ENCODE results near the gene MMADHC. TPM values are rescaled to one million over a fixed set of nuclear protein-coding genes. Genes with fewer than 3 reads are reported as not detected.

Gene MMADHC
- total RNA-seq (10 to 100 TPM; 79.0 to 84.9 TPM), polyA plus RNA-seq (100 to 1,000 TPM in 2 of 3 donors, 10 to 100 TPM in 1; 90.2 to 119 (median 103) TPM), total RNA-seq (51.7 to 153 (median 88.9) reads per million in 6 experiments)

DNA sequence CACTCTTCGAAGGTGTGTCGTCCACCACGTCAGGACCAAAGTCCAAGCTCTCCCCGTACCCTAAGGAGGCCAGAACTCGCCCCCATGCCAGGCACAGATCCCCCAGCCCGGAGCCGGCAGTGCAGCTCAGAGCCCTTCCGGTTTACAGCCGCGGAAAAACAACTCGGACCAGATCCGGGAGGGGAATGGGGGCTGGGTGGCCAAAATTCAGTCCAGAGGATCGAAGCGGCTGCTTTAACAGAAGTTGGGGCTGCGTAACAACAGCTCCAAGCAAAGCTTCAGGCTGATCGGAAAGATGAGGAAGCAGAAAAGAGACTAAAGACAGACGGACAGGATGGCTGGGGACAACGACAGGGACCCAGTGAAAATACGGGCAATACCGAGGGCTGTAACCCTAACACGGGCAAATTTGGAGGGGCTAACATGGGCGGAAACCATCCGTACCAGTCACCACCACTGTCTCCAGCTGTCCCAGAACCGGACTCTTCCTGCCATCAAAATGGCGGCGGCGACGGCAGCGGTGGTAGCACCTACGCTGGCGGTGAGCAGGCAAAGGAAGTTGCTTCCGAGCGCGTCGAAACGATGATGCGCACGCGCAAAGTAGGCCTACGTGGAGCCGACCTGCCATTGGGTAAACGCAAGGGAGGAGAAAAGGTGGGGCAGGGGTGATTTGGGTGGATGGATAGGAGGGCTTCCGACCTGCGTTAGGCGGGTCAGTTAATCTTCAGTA lies at the start of gene MMADHC:
TSS of gene MMADHC (minus strand) at position 556 of the 730 bp plus-strand sequence. CDS start 678 bp downstream, outside the sequence.
- DNase-seq (peak; percentile 84 to 96 (median 92)), ATAC-seq (peak; percentile 95 to 96)
- H3K9me3 Mint-ChIP-seq, result no peaks in the 10 kb centered on the region
- peaks cover 19 to 55% (median 36%) of the 10 kb centered on the region in 4 donors for H3K4me1 Mint-ChIP-seq
- peaks cover 5 to 30% (median 6%) of the 10 kb centered on the region in 3 donors for H3K36me3 Mint-ChIP-seq
- H3K4me3 Mint-ChIP-seq, result peak within 1 kb of the TSS; percentile 92 to 98 (median 97)
- H3K27me3 Mint-ChIP-seq, result peaks cover 9 to 32% (median 15%) of the 10 kb centered on the region in 5 donors
- POLR2A ChIA-PET, result interaction anchor here (0.5 to 2.1 kb wide), 9 partner anchors 9 to 1822 kb away, joined by 3 to 16 read pairs (median 5); partner anchors contain the start of genes MBD5, NMI, ORC4 and RBM43
- H3K27ac Mint-ChIP-seq, result peak within 1 kb of the TSS; percentile 96 to 100 (median 100)

DNA sequence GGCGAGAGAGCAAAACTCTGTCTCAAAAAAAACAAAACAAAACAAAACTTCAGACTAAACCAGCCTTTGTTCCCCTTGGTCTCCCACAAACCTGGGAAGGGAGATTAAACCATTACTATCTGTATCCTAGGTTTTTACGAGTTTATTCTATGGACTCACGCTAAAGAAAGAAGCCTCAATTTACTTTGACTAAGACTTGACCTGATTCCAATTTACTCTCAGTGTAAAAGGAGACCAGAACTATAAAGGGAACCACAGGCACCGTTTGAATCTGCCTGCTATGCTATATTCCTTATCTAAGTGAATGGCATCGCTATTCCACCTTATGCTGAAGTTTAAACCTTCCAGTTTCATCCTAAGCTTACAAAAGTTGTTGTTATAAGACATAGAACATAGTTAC lies 46.5 kb upstream of the MMADHC start:
- POLR2A ChIA-PET, result no interaction called here
- peaks cover 0 to 18% (median 0%) of the 10 kb centered on the region in 9 donors for H3K9me3 Mint-ChIP-seq
- no peaks in the 10 kb centered on the region for H3K36me3 Mint-ChIP-seq
- no peaks in the 10 kb centered on the region for H3K4me1 Mint-ChIP-seq
- DNase-seq, result no peak
- H3K27me3 Mint-ChIP-seq, result peaks cover 0 to 7% (median 0%) of the 10 kb centered on the region in 5 donors
- no peak overlapping the region for H3K4me3 Mint-ChIP-seq
- ATAC-seq, result no peak
- no peak overlapping the region for H3K27ac Mint-ChIP-seq

DNA sequence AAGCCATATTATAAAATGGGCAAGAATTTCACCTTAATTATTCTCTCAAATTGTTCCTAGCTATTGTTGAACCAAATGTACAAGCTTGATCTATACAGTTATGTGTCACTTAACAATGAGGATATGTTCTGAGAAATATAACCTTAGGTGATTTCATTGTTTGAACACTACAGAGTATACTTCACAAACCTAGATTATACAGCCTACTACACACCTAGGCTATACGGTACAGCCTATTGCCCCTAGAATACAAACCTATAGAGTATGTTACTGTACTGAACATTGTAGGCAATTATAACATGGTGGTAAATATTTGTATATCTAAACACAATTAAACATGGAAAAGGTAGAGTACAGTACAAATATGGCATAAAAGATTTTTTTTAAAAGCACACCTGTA lies 42.9 kb upstream of the MMADHC start:
- Mint-ChIP-seq H3K4me3 (no peak overlapping the region), H3K9me3 (no peaks in the 10 kb centered on the region), H3K4me1 (no peaks in the 10 kb centered on the region), H3K36me3 (no peaks in the 10 kb centered on the region), H3K27ac (no peak overlapping the region), H3K27me3 (peaks cover 0 to 4% (median 1%) of the 10 kb centered on the region in 5 donors)
- ATAC-seq, result no peak
- no peak for DNase-seq
- POLR2A ChIA-PET, result no interaction called here

DNA sequence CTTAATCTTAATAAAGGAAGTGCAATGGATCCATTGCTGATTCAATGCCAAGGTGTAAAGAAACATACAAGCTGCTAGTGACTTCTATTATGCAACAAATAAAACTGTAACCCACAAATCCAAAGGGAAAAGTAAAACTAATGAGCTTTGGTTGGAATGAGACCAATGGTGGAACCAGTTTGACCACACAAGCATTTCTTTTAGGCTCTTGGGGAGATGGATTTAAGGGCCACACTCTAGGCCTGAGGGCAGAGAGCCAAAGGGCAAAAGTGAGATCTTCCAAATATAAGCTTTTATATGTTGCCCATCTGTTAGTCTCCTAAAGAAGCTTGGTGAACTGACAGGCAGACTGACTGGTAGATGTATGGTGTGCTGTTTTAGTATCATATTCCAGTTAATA lies 41.5 kb upstream of the MMADHC start:
- H3K4me3 Mint-ChIP-seq, result no peak overlapping the region
- H3K36me3 Mint-ChIP-seq, result no peaks in the 10 kb centered on the region
- ATAC-seq, result no peak
- H3K27ac Mint-ChIP-seq, result no peak overlapping the region
- H3K4me1 Mint-ChIP-seq, result no peaks in the 10 kb centered on the region
- POLR2A ChIA-PET, result no interaction called here
- DNase-seq, result no peak
- no peaks in the 10 kb centered on the region for H3K9me3 Mint-ChIP-seq
- peaks cover 3 to 12% (median 8%) of the 10 kb centered on the region in 5 donors for H3K27me3 Mint-ChIP-seq

DNA sequence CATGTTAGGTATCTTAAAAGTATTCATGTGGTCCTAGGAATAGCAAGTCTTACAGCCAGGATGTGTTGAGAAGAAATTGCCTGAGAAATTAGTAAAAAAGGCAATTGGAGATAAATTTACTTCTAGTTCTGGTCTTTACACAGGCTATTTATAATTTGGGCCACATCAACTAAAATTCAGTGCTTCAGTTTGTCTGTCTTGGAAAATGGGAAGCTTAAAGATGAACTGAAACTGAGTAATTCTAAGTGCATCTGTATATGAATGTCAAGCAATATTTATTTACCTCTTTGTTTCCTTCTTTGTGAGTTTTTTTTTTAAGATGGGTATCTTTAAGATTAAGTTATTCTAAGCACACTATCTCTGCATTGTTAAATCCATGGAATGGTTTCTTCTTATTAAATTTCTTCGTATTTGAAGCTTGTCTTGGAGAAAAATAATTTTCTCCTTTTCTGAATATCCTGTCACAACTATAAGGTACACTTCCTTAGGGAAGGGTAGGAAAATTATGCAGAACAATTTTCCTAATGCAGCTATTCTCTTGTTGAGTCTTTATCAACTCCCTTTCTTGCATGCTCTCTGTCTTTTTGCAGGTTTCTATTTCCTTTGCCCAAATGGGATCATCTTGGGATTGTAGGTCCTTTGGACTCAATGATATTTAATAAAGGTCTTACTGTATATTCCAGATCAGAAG lies 39.7 kb upstream of the MMADHC start:
- Mint-ChIP-seq H3K27ac (no peak overlapping the region), H3K4me3 (no peak overlapping the region), H3K9me3 (no peaks in the 10 kb centered on the region), H3K4me1 (no peaks in the 10 kb centered on the region), H3K27me3 (peaks cover 3 to 15% (median 8%) of the 10 kb centered on the region in 5 donors), H3K36me3 (no peaks in the 10 kb centered on the region)
- POLR2A ChIA-PET, result no interaction called here
- DNase-seq (no peak), ATAC-seq (no peak)

DNA sequence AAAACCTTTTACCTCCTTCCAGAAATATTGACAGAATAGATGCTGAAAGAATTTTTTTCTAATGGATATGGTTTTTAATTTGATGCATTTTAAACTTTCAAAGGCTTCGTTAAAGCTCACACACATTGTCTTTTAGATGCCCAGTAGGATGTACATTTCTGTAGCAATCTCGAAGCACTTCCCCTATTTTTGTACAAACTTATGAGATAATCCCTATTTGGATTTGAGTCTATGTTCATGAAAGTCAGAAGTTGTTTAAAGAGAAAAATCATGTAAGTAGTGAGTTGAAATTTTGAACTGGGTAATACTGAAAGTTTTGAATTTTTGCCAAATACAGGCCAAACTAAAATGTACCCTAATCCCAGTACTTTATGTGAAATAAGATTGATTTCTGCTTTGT lies 38.1 kb upstream of the MMADHC start:
- ATAC-seq (no peak), DNase-seq (no peak)
- Mint-ChIP-seq H3K27me3 (peaks cover 3 to 17% (median 8%) of the 10 kb centered on the region in 5 donors), H3K4me3 (no peak overlapping the region), H3K4me1 (no peaks in the 10 kb centered on the region), H3K9me3 (no peaks in the 10 kb centered on the region), H3K27ac (no peak overlapping the region), H3K36me3 (no peaks in the 10 kb centered on the region)
- POLR2A ChIA-PET, result no interaction called here

DNA sequence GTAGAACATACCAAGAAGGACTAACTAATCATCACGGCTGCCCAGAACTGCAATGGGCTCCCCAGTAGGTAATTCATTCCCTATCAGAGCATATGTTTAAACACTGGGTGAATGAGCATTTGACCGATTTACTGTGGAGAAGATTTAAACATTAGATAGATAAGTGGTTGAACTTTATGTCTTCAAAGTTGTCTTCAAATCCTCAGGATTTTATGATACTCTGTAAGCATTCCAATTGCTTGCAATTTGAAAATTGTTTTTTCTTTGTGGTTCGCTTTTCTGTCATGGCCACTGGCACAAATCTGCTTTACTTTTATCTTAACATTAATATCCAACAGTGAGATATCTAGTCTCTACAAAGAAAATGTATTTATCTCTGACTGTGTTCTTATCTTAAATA lies 37.7 kb upstream of the MMADHC start:
- Mint-ChIP-seq H3K27me3 (peaks cover 3 to 21% (median 8%) of the 10 kb centered on the region in 5 donors), H3K27ac (no peak overlapping the region), H3K9me3 (no peaks in the 10 kb centered on the region), H3K36me3 (no peaks in the 10 kb centered on the region), H3K4me1 (no peaks in the 10 kb centered on the region), H3K4me3 (no peak overlapping the region)
- no peak for ATAC-seq
- no peak for DNase-seq
- POLR2A ChIA-PET, result no interaction called here

DNA sequence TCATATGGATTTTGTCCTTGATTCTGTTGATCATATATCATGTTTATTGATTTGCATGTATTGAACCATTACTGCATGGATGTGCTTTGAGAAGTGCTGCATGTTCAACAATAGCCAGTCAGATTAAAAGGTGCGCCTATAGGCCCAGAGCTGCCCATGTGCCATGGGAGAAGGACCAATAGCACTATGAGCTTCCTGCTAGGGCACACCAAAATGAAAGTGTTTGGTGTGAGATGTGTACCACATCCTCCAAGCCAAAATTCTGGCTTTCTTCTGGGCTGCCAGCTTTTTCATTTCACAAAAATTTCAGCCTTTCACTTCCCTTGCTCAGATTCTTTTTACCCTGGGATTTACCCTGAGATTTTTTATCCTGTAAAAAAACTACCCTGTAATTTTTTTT lies 34.8 kb upstream of the MMADHC start:
- no peak for ATAC-seq
- POLR2A ChIA-PET, result no interaction called here
- Mint-ChIP-seq H3K27me3 (peaks cover 4 to 28% (median 14%) of the 10 kb centered on the region in 5 donors), H3K4me1 (no peaks in the 10 kb centered on the region), H3K9me3 (peaks cover 0 to 2% (median 0%) of the 10 kb centered on the region in 9 donors), H3K4me3 (no peak overlapping the region), H3K27ac (no peak overlapping the region), H3K36me3 (no peaks in the 10 kb centered on the region)
- no peak for DNase-seq

DNA sequence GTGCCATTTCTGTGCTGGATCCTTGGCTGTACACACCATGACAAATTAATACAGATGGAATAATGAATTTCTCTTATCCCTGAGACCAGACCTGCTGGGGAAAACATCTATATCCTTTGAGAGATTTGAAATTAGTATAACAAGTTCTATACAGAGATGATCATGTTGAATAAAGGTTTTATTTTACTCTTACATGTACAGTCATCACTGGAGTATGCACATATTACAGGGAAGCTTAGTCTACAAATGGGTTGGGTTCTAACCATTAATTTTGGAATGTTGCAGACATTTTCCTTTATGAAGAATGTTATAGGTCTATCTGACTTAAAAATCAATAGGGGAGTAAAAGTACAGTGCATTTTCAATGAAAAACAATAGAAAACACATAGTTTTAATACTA lies 29.9 kb upstream of the MMADHC start:
- DNase-seq (no peak), ATAC-seq (no peak)
- Mint-ChIP-seq H3K27me3 (peaks cover 5 to 24% (median 11%) of the 10 kb centered on the region in 5 donors), H3K9me3 (peaks cover 0 to 2% (median 0%) of the 10 kb centered on the region in 9 donors), H3K27ac (no peak overlapping the region), H3K36me3 (no peaks in the 10 kb centered on the region), H3K4me3 (no peak overlapping the region), H3K4me1 (no peaks in the 10 kb centered on the region)
- POLR2A ChIA-PET, result no interaction called here

DNA sequence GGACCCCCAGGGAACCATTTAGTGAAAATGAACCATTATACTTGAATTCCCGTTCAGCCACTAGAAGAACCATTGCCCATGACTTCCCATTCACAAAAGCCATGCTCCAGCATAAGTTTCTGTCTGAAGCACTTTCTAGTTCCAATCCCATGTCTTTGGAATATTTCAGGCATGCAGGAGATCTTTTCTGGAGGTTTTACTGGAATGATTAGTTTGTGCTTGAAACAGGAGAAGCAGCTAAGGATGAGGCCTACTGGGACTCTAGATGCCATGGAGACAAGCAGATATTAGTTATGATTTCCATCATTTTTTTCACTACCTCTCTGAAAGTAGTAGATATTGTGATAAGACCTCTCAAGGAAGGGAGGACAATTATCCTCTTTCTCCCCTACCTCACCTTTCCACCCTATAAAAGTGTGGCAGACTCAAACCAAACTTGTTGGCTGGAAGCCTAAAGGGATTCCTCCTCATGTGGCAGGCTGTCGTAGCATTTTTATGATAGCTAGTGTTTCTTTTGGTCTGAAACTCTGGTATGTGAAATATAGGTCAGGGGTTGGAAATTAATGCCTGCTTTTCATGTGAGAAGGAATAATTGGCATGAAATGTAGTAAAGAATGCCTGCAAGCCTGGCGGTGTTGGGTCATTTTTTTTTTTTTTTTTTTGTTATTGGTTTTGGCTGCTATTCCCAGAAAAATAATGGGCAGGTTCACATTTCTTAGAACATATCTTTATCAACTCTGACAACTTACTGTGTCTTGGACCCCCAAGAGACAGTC lies 29.3 kb upstream of the MMADHC start:
- DNase-seq (no peak), ATAC-seq (no peak)
- H3K36me3 Mint-ChIP-seq, result no peaks in the 10 kb centered on the region
- H3K4me3 Mint-ChIP-seq, result no peak overlapping the region
- peaks cover 0 to 2% (median 0%) of the 10 kb centered on the region in 9 donors for H3K9me3 Mint-ChIP-seq
- no peaks in the 10 kb centered on the region for H3K4me1 Mint-ChIP-seq
- POLR2A ChIA-PET, result no interaction called here
- no peak overlapping the region for H3K27ac Mint-ChIP-seq
- H3K27me3 Mint-ChIP-seq, result peaks cover 5 to 24% (median 11%) of the 10 kb centered on the region in 5 donors

DNA sequence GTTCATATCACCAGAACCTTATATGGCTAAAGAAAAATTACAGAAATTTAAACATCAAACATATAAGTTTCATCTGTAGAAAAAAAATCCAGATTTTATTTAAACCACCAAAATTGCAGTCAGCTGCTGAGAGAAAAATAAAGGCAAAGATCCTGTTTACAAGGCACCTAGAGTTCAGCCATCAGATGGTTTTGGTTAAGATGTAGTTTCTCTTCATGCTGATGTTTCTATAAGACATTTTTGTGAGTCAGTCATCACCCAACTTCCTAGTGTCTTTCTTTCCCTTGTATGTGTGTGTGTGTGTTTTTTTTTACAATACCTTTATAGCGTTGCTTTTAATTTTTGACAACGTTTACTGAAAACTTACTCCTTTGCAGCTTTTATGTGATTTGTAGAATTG lies 26.1 kb upstream of the MMADHC start:
- Mint-ChIP-seq H3K4me3 (no peak overlapping the region), H3K27ac (no peak overlapping the region), H3K27me3 (peaks cover 6 to 14% (median 8%) of the 10 kb centered on the region in 5 donors), H3K4me1 (no peaks in the 10 kb centered on the region), H3K36me3 (peaks cover 0 to 3% (median 0%) of the 10 kb centered on the region in 3 donors), H3K9me3 (peaks cover 0 to 4% (median 0%) of the 10 kb centered on the region in 9 donors)
- ATAC-seq, result no peak
- no peak for DNase-seq
- POLR2A ChIA-PET, result no interaction called here

DNA sequence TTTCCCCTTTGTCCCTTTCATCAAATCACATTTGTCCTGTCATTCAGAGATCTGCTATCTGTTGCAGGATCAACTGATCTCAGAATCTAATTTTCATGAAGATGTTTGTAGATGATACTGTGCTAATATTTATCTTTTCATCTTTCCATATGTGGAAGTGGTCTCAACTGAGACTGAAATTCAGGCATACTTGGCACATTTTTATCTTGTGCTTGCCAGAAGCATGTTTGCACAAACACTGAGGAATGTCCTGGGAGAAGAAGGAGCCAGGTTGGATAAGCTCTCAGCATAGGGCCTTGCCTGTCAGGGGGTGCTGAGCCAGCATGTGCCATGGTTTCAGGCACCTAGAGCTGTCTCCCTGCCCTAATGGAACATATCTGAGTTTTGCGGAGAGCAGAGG lies 24.5 kb upstream of the MMADHC start:
- H3K27ac Mint-ChIP-seq, result peak overlapping the region in 1 of 10 donors; percentile 4
- peaks cover 0 to 10% (median 4%) of the 10 kb centered on the region in 3 donors for H3K36me3 Mint-ChIP-seq
- POLR2A ChIA-PET, result no interaction called here
- ATAC-seq (no peak), DNase-seq (no peak)
- no peaks in the 10 kb centered on the region for H3K4me1 Mint-ChIP-seq
- H3K9me3 Mint-ChIP-seq, result peaks cover 0 to 9% (median 0%) of the 10 kb centered on the region in 9 donors
- no peak overlapping the region for H3K4me3 Mint-ChIP-seq
- H3K27me3 Mint-ChIP-seq, result peaks cover 4 to 9% (median 7%) of the 10 kb centered on the region in 5 donors
